ENCODE measurements around the gene UBR7. TPM values are rescaled to one million over a fixed set of nuclear protein-coding genes. Genes with fewer than 3 reads are reported as not detected.
A peak's percentile ranks its signal among the peaks of the same experiment; 100 is the strongest.
"Not testable (repeated sequence)": the region's sequence is repeated elsewhere in the genome, so short reads cannot be mapped to it uniquely, and the experiment has no call there.

Gene UBR7
- total RNA-seq, 1 experiment from 2014 or later: 59.6 TPM

DNA sequence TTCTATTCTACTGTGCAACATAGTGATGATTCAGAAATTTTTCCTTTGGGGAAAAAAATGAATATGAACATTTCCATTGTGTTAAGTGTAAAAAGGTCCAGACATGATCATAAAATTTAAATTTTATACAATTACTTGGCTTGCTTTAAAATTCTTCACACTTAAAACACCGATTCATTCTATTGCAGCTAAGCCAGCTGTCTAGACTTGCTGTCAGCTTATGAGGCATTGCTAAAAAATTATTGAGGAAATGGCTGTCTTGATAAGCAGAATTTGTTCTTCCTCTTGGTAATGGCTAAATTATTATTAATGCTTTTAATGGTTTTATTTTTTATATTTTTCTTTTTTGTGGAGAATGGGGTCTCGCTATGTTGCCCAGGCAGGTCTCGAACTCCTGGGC lies 20.1 kb upstream of the UBR7 start:
- DNase-seq (ENCODE audit: low read depth): no peak

DNA sequence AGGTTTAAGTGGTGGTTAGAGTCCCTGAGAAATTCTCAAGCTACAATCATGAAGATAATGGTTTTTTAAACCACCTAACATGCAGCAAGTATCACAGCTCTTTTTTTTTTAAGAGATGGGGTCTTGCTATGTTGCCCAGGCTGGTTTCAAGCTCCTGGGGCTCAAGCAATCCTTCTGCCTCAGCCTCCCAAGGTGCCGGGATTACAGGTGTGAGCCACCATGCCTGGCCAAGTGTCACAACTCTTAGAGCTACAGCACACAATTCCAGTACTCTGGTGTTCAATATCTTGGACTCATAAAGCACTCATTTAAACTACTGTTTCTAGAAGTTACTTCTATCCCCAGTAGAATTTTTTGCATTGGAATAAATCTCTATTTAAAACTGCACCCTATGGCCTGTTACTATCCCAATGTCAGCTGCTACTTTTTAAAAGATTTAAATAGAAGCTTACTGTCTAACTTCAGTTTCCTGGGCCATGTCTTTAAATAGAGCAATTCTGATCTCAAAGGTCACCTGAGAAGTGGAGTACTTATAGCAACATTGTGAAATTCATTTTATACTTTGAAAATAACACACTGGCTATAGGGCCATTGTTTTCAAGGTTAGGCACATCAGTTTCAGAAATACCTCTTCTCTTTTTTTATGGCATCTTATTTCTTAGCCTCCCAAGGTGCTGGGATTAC lies 11.6 kb upstream of the UBR7 start:
- no peak for DNase-seq (ENCODE audit: low read depth)

DNA sequence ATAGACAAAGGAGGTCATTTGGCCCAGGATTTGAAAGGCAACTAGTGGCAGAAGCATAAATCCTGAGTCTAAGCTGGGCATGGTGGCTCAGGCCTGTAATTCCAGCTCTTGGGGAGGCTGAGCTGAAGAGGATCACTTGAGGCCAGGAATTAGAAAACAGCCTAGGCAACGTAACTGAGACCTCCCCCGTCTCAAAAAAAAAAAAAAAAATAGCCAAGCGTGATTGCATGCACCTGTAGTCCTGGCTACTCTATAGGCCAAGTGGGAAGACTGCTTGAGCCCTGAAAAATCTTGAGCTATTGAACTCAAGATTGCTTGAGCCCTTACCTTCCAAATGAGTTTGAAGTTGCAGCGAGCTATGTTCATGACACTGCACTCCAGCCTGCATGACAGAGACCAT lies 8.0 kb upstream of the UBR7 start:
- no peak for DNase-seq (ENCODE audit: low read depth)

DNA sequence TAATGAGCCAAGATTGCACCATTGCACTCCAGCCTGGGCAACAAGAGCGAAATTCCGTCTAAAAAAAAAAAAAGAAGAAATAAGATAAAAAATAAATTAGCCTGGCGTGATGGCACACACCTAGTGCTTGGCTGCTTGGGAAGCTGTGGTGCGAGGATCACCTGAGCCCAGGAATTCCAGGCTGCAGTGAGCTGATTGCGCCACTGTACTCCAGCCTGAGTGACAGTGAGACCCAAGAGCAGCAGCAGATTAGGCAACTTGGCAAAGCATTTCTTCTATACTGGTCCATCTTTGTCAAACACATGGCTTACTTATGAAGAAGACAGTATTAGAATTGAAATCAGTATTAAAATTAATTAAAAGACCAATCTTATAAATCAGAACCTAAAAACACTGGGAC lies 6.5 kb upstream of the UBR7 start:
- DNase-seq (ENCODE audit: low read depth): no peak

DNA sequence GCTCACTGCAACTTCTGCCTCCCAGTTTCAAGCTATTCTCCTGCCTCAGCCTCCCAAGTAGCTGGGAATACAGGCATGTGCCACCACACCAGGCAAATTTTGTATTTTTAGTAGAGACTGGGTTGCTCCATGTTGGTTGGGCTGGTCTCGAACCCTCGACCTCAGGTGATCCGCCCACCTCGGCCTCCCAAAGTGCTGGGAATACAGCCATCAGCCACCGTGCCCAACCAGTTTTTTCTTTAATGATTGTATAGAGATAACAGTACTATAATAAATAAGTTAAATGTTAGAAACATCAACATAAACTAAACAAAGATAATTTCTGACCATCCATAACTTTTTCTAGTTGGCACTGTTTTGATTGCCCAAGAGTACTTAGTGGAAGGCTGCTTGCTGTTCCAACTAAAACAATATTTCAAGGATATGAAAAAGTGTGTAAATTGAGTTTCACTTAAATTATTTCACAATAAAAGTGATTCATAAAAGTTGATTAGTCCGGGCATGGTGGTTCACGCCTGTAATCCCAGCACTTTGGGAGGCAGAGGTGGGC lies 5.8 kb upstream of the UBR7 start:
- no peak for DNase-seq (ENCODE audit: low read depth)

DNA sequence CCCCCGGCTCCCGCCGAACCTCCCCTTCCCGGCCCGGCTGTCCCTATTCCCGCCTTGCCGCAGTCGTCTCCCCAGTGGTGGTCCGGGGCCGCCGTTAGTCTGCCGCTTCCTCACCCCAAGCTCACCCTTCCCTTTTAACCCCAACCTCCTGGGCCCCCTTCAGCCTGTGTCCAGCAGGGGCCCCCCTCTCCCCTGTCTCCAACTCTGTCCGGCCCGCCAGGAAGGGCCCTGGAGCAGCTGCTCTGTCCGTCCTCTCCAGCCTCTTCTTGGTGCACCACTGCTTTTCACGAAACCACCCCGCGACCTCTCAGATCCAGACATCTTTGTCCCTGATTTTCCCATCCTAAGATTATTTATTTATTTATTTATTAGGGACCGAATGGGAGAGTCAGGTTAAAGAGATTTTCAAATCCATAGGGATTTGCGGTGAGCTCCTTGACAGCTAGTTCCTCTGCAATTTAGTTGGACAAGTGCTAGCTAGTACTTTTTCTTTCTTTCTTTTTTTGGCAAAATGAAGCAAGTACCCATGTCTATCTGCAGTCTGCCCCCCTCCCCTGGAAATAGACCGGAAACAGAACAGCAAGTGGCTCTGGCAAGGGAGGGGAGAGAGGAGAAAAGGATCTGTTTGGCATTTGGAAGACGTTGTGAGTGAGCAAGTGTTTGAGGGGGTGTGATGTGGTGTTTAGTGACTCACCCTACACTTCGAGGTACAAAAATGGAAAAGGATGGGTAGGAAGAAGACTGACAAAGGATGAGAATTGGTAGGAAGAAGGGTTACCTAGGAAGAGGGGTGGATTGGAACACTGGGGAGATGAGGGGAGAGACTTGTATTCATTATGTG lies 632 bp downstream of the UBR7 start:
- peak; percentile 59 for DNase-seq (ENCODE audit: low read depth)

DNA sequence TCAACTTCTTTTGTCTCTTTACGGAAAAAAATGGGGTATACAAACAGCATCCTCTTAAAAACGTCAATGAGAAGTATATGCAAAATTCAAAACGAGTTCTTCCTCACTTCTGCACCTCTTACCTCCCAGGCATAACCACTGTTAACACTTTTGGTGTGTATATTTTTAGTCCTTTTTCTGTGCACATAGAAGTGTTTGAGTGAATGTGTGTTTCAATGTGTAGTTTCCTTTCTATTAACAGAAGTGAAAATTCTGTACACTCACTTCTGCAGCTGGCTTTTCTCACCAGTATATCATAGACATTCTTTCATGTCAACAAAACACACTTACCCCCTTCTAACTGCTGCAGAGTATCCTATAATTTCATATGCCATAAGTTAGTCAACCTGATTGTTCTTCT lies 5.4 kb downstream of the UBR7 start:
- no peak for DNase-seq (ENCODE audit: low read depth)

DNA sequence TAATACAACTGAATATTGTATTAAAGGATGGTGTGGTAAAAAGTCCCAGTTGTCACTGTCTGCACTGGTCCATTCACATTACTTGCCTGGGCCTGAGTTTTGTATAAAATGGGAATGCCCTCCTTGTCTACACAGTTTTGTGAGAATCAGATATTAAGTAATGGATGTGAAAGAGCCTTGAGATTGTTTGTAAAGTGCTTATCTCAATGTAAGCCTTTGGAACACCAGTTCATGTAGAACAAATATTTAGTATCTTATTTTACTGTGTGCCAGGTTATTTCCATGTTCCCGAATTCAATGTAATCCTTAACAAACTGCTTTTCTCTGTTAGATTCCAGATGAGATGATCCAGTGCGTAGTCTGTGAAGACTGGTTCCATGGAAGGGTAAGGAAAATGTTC lies 7.5 kb downstream of the UBR7 start:
- no peak for DNase-seq (ENCODE audit: low read depth)

DNA sequence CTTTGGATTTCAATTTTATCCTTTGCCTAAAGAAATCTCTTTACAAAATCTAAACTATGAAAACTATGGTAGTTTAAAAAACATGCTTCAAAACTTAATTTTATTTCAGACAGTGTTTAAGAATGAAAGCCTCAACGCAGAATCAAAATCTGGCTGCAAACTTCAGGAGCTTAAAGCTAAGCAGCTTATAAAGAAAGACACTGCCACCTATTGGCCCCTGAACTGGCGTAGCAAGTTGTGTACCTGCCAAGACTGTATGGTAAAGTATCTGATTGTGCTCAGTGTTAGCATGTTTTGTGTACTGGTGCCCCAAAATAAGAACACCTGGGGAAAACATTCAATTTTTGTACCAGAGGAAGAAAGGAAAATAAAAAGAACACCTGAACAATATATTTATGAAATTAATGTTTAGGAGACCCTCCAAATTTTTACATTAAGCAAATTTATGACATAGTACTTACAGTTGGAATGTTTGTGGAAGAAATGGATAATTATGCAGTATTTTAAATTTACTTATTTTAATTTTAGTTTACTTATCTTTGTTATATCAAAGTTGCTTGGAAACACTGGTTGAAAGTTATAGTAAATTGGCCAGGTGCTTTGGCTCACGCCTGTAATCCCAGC lies 12.2 kb downstream of the UBR7 start:
- peak; percentile 46 for DNase-seq (ENCODE audit: low read depth)

DNA sequence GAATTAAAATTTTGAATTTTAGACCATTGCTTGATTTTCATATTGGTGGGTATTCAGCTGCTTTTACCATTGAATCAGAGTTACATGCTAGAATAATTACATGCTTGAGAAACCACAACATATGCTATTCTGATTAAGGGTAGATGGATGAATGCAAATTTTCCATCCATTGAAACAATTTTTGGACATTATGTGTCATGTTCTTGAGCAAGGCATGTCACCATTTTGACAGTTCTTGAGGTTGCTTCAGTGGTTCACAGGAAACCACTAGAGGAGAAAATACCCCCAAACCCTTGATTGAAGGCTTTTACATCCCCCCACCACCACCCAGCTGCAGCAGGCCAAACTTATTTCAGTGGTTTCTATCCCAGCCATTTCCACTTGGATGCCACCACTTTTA lies 13.5 kb downstream of the UBR7 start:
- DNase-seq (ENCODE audit: low read depth): no peak

DNA sequence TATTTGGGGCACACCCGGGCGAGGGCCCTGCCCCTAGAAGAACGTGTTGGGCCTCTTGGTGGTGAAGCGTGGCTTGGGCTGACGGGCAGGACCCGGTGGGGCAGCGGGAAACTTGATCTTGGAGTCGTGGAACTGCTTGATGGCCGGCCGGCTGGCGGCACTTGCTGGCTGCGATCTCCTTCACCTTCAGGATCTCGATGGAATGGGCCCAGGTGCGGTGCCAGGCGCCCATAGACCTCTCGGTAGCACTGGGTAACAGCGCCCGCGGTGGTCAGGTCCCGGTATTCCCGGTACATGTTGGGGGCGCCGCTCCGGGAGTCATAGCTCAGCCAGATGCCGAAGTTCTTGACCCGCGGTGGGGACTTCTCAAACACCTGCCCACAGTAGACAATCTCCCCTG lies 16.5 kb downstream of the UBR7 start:
- no peak for DNase-seq (ENCODE audit: low read depth)

DNA sequence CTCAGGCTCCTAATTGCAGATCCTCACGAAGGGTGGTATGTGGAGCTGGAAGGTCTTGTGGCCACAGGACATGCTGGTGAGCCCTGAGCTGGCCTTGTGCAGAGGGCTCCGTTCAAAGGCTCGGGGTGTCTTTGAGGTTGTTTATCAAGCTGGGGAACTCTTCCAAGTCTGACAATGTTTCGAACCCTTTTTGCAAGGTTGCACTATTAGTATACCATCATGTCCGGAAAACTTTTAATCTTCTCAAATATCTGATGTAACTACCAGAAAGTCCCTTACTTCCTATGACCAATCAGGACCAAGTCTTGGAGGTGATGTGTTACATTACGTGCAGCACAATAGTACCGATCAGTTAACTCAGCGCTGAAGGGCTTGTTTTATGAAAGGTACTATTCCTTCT lies 21.5 kb downstream of the UBR7 start:
- DNase-seq (ENCODE audit: low read depth): no peak

DNA sequence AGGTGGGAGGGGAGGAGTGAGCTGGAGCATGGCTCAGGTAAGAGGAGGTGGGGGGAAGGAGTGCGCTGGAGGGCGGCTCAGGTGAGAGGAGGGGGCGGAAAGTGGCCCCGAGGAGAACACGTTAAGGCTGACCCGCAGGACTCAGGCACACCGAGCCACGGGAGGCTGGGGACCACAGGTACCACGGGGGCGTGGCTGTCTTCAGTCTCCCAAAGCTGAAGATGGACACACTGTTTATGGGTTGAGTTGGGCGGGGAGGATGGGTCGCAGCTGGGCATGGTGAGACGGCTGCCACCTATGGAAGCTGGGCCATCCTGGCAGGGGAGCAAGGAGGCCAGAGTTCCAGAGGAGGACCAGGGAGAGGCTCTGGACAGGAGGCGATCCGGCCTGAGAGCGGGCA lies 23.5 kb downstream of the UBR7 start:
- no peak for DNase-seq (ENCODE audit: low read depth)

DNA sequence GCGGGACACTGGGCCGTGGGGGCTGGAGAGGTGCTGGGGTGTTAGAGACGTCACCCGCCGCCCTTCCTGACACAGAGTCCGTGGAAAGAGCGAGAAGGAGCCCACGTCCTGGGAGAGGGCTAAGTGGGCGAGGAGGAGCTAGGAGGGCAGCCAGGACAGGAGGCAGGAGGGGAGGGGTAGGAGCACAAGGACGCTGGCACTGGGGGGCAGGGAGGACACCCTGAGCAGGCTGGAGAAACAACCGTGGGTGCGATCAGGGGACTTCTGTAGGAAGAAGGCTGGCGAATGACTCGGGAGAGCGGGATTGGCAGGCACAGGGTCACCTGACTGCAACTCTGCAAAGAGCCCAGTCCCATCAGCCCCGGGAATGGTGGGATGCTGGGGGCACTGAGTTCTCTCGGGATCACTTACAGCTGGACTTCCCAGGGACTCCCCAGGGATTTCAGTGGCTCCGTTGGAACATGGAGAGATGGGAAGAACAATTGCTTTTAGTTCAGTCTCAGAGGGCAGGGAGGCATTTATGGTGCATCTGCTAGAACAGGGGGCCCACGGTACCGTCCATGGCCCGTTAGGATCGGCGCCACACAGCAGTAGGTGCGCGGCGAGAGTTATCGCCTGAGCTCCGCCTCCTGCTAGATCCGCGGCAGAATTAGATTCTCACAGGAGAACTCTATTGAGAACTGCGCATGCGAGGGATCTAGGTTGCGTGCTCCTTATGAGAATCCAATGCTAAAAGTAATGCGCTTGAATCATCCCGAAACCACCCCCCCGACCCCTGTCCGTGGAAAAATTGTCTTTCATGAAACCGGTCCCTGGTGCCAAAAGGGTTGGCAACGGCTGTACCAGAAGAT lies 24.3 kb downstream of the UBR7 start:
- peak; percentile 70 for DNase-seq (ENCODE audit: low read depth)

DNA sequence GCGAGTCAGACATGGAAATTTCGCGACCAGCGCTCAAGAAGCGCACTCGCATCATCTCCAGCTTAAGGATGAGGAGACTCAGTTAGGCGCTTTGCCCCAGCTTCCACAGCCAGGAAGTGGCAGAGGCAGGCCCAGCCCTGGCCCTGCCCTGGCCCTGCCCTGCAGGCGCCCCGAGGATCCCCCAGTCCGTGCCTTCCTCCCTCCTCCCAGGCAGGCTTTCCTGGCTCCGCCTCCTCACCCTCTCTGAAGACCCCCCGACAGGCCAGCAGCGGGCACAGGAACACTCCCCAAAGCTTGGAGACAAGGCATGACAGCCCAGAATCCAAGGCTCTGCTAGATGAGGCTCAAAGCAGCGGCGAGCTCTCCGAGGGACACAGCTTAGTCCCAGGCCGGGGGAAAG lies 25.1 kb downstream of the UBR7 start:
- no peak for DNase-seq (ENCODE audit: low read depth)

DNA sequence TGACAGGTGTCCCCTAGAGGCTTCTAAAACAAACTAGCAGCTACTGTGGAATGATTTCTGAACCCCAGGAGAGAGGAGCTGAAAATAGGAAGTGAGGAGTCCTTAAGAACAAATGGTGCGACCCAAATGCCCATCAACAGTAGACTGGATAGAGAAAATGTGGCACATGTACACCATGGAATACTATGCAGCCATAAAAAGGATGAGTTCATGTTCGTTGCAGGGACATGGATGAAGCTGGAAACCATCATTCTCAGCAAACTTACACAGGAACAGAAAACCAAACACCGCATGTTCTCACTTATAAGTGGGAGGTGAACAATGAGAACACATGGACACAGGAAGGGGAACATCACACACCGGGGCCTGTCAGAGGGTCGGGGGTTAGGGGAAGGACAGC lies 26.0 kb downstream of the UBR7 start:
- DNase-seq (ENCODE audit: low read depth): not testable (repeated sequence)

DNA sequence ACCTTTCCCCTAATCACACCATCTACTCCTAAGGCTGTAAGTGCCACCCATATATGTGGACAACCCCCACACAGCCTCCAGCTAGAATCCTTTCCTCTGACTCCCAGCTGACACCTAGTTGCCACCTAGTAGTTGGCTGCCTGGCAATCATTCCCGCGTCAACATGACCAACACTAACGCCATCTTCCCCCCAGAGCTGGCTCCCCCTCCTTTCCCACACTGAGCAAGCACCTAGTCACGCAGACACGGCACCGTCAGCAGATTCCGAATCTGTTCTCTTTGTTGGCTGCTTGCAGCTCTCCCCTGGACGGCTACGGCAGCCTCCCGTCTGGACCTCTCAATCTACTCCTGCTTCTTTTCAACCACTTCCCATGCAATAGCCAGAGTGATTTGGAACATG lies 27.7 kb downstream of the UBR7 start:
- DNase-seq (ENCODE audit: low read depth): peak; percentile 67

DNA sequence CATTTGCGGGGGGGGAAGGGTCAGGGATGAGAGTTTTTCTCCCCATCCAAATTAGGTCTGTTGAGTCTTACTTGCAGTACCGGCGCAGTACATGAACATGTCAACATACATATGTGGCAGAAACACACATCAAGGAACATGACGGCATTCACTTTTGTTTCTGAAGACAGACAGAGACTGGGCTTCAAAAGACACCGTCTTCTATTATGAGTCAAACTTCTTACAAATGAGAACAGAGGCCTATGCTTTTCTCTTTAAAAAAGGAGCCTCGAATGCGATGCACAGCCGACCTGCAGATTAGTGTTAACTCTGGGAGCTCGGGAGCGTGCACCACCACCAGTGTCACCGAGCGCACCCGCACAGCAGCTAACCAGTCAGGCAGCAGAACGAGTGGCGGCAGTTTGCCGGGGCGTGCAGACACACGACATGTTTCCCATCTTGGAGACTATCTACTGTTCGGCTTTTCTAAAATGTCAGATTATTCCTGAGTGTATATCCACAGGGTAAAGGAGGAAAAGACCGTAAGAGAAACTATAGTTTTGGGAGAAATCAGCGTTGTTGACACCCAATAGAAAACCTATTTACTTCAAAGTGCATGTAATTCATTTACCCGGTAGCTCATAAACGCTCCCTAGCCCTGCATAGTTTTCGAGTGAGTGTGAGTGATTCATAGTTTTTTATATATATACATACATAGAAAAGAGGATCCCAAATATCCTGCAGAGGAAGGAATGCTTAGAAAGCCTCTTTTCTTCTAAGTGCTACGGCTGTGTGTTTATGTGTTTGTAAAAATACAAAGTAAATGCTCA lies 33.0 kb downstream of the UBR7 start:
- DNase-seq (ENCODE audit: low read depth): peak; percentile 33

DNA sequence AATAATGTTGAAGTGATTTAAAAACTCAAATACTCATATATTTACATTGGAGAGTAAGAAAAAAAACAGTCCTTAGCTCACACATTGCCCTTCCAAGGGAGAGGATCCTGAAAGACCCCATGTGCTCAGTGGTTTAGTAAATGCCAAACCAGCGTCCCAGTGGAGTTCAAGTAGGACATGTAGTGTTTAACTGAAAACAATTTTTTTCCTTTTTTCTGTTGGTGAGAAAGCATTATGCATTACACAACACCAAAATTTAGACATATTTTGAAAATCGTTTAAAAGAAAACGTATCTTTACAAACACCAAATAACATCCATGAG lies 33.6 kb downstream of the UBR7 start:
- no peak for DNase-seq (ENCODE audit: low read depth)

DNA sequence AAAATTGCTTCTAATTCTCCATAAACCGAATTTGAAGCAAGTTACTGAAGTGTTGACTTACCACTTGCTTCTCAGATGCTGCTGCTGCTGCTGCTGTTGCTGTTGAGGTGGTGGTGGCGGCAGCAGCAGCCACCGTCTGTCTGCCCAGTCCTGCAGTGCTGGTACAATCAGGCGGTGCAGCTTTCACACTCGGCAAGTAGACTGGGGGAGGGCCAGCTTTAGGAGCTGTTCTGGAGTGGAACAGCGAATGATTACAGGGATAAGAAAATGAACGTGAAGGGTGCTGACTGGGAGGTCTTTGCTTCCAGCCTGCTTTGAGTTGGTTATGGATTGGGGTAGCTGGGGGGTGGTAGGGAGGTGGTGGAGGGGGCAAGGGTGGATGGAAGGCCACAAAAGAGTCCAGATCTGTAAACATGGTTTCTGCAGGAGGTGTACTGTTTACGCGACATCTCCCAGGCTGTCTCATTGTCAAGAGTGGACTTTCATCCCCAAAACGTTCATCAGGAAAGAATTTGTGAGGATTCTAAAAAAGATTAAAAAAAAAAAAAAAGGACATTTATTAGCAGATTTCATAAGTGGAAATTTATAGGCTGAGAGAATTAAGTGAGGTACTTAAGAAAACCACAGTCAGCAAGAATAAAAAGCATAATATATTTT lies 38.8 kb downstream of the UBR7 start:
- DNase-seq (ENCODE audit: low read depth): no peak

DNA sequence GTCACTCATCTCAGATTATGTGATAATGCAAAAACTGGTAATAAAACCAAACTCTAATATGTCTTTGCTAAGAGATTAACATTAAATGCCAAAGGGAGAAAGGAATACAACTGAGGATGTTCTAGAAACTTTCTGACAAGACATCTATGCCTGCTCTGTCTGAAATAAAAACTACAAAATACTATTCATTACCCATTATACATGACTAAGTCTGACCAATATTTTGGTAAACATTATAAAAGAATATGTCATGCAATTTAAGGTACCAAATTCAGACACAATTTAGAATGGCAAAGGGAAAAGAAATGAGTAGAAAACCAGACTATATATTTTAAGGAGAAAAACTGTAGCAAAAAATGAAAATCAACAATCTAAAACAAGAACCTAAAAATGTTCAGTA lies 39.5 kb downstream of the UBR7 start:
- DNase-seq (ENCODE audit: low read depth): no peak

All from RPMI7951 (cell line).